NCI-H748 treated with DMSO at 0.1 percent for 48 hours (cell line): ENCODE results near the gene TMEM179.
"Not testable (repeated sequence)": the region's sequence is repeated elsewhere in the genome, so short reads cannot be mapped to it uniquely, and the experiment has no call there.

Source experiments
- DNase-seq: peaks from one replicate; lab custom pipeline; 2025; lab: John Stamatoyannopoulos, UW

Gene TMEM179

DNA sequence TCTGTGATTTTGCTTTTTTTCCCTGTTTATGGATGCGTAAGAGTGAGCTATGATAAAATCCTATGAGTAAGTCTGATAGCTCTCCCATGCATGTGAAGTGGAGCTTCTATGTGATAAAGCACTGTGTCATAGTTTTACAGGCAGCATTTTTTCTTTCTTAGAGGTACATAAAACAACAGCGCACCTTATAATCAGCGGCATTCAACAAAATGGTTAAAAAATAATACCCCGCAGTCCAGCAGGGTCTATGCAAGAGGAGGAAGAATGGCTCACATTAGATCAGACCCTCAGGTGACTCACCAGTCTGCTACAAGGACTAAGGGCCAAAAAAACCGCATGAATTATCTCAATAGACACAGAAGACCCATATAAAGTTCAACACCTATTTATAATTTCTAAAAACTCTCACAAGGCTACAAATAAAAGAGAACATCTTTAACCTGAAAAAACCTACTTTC, 33.0 kb upstream of the TMEM179 start:
- no peak for DNase-seq

DNA sequence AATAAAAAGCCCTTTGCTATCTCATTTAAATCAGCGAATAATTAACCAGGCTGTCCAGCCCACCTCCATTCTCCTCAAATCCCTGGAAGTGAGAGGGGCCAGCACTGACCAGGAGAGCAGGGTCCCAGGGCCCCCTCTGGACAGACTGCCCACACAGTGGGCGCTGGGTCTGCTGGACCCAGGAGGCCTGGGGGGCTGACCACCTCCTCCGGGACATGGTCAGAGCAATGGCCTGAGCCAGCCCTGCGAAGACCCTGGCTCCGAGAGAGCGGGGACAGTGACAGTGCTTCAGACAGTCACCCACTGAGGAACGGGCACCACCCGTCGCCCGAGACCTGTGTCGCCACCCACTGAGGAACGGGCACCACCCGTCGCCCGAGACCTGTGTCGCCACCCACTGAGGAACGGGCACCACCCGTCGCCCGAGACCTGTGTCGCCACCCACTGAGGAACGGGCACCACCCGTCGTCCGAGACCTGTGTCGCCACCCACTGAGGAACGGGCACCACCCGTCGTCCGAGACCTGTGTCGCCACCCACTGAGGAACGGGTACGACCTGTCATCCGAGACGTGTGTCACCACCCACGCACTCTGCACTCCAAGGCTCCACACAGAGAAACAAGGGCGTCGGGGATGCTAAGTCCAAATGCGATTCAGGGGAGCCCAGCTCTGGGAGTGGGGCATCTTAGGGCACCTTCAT, 32.4 kb upstream of the TMEM179 start:
- not testable (repeated sequence) for DNase-seq

DNA sequence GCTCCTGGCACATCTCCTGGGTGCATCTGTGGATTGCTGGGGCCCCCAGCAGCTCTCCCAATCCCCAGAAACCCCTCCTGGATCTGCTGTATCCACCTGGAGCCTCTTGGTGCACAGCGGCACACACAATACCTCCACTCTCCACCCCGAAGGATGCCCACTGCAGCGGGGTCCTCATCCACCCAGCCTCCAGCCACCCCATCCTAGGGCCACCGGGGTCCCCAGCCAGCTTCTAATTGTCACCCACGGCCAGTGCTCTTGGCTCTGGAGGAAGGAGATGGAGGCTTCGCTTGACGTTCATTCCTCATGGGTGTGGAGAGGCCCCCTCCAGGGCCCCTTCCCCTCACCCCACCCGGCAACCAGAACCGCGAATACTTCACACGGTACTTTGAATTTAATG, 31.6 kb upstream of the TMEM179 start:
- DNase-seq = no peak

DNA sequence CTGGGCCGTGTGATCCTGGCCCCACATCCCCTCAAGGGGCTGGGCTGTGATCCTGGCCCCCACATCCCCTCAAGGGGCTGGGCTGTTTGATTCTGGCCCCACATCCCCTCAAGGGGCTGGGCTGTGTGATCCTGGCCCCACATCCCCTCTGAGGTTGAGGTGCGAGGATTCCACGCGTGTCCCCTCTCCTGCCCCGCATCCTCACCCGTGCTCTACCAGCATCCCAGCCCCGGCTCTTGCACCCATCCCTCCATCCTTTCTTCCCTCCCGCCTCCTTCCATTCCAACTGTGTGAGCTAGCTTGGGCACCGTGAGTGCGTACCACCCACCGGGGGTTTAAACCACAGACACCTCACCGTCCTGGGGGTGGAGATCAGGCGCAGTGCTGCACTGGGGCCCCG, 31.1 kb upstream of the TMEM179 start:
- no peak for DNase-seq

DNA sequence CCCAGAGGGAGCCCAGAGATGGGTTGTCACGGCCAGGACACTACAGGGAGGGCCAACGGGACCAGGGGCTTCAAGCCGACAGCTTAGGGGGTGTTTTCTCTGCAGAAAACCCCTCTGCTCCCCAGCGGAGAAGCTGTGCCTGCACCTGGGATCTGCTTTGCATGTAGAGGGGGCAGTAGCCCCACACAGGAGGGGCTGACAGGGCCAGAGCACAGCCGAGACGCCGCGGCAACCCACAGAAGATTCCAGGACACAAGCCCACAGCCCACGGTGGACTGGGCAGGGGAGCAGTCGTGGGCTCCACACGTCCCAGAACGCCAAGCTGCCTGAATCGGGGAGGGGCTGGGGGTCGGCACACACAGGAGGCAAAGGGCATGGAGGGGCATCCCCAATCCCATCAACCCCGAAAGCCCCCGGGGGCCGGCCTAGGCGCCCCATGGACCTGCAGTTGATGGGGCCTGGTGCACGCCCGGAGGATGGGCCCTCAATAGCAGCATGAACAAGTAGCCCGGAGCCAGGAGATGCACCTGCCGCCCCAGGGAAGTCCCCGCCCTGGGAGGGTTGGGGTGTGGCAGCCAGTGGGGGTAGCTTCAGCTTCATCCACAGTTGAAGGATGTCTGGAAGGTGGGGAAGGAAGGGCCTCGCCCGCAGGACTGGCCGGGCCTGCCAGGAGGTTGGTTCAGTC, 30.5 kb upstream of the TMEM179 start:
- DNase-seq = no peak

DNA sequence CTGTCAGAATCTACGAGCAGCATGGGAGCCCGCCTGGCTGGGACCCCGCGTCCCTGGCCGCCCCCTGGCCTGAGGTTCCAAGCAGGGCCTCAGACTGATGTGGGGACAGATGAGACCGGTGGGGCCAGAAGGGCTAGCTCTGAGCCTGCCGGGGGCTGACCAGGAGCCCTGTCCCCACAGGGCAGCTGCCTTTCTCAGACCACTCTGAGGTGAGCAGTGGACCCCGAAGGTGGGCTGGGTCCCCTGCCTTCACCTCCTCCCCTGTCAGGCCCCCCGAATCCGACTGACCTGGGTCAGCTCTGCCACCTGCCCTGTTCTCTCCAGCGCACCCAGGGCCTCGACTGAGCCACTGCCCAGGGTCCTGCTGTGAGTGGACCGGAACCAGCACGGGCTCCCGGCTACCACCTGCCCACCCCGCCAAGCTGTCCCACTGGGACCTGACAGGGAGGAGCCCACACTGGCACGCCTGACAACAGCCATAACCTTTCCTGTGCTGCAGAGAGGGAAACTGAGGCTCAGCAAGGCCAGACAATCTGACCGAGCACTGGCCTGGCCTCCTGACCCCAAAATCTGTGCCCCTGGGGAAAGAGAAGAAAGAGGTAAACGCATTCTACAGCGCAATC, 29.7 kb upstream of the TMEM179 start:
- DNase-seq = no peak

DNA sequence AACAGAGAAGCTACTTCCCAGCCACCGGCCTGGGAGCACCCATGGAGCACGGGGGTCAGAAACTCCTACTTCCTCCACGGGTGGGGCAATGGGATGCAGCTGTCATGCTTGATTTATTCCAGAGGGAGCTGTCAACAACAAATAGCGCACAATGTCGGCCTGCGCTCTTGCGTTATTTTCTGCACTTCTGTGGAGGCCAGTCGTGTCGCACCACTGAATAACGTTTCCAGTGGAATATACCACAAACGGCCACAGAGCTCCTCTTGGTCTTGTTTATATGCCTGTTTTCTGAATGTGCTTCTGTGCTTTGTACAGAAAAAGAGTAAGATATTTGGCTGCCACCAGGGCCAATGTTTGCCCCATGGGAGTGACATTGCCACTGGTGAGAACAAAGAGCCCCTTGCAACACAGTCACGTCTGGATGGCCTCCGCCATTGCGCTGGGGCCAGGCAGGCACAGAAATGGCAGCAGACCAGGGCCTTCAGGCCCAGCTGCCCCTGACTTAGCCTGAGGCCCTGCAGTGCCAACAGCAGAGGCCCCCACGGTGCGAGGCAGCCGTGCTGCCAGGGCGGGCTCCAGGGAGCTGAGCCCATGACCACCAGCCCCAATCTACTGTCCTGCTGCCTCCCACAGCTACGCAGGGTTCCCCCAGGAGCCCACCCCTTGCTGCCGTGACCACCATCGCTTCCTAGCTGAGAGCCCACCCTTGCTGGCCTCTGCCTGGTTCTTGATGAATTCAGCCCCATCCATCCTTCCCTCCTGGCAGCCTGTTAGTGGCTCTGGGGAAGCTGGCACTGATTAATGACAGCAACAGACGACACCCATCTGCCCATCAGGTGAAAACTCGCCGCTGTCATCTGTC, 28.9 kb upstream of the TMEM179 start:
- DNase-seq = no peak

DNA sequence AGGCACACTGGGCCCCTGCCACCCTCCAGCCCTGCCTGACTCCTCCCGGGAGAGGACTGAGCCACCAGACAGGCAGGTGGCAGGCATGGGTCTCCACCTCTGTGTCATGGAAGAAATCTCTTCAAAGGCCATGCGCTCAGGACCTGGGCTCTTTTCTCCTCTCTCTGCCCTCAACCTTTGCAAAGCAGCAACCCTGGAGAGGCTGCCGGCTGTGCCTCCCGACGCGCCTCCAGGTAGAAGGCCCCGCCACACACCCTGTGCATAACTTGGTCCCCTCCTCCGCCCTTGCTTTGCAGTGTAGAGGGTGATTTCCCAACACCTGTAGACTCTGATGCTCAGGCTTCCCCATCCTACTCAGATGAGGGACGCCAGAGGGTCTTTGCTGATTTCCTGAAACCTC, 28.2 kb upstream of the TMEM179 start:
- no peak for DNase-seq

DNA sequence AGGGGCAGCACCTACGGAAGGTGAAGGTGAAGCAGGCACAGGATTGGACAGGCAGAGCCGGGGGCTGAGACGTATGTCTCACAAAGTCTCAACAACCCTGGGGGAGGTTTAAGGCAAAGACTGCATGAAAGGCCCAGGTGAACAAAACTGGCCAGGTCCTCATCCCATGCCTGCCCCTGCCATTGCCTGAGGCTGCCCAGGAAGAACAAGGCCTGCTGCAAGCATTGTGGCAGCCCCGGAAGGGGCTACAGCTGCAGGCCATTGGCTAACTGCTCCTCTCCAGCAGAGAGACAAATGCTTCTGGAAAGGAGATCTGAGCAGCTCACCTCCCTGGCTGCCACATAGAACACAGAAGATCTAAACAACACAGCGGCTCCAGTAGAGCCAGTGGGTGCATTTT, 20.4 kb upstream of the TMEM179 start:
- DNase-seq = no peak

DNA sequence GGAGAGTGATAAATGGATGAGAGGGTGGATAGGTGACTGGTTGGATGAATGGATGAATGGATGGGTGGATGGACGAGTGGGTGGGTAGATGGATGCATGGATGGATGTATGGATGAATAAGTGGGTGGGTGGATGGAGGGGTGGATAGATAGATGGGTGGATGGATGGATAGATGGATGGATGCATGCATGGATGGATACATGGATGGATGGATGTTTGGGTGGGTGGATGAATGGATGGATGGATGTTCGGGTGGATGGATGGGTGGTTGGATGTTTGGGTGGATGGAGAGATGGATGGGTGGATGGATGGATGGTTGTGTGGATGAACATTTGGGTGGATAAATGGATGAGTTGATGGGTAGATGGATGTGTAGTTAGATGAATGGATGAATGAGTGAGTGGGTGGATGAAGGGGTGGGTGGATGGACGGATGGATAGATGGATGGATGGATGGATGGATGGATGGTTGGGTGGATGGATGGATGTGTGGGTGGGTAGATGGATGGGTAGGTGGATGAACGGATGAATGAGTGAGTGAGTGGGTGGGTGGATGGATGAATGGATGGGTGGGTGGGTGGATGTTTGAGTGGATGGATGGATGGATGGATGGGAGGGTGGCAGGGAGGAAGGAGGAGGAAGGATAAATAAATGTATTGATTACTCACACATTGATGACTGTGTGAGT, 9.7 kb upstream of the TMEM179 start:
- no peak for DNase-seq

DNA sequence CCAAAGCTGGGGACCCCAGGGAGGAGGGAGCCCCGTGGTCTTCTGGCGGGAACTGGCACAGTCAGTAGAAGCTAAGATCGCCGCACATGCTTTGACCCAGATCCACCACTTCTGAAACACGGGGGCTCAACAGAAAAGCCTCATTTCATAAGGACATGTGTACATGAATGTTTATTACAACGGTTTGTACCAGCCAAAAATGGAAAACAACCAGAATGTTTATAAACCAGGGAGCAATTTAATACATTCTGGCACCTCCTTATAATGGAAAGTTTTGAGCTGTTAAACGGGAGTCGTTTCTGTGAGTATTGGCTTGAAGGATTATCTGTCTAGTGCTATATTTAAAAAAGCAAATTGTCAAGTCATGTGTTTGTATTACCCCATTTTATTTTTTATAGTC, 7.3 kb upstream of the TMEM179 start:
- no peak for DNase-seq

DNA sequence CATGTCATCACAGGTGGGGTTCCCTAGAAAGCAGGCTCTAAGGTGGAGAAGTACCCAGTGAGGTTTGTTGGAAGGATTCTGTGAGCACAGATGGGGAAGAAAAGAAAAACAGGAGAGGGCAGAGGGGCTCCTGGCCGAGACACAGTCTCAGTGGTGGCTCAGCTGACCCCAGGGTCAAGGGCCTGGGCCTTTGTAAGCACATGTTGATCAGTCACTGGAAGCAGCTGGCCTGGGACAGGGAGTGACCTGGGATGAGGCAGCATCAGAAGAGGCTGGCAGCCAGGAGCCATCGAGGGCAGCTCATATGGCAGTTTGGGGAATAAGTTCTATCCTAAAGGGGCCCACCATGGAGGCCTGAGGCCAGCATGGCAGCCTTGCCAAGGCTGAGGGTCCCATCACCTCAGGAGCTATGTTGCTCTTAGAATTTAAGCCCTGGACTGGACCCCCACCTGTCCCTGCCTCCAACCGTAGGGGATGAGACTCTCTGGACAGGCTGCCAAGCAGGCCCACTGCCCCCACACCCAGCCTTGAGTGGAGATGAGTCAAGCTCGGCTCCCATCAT, 6.3 kb upstream of the TMEM179 start:
- DNase-seq = no peak

DNA sequence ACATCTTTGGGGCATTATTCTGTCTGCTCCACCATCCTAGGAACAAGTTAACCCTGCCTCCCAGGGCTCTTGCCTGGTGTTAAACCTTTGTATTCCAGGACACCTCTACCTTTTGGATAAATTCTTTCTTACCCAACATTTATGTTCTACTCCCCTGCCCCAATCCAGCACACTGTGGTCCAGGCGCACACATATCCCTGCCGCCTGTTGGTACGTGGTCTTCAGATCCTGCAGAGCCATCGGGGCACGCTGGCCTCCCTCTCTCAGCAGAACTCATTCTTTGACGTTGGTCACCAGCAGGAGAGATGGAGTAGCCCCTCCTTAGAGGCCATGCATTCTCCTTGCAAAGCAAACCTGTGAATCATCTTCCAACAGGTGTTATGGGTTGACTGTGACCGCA, 5.1 kb upstream of the TMEM179 start:
- DNase-seq = no peak

DNA sequence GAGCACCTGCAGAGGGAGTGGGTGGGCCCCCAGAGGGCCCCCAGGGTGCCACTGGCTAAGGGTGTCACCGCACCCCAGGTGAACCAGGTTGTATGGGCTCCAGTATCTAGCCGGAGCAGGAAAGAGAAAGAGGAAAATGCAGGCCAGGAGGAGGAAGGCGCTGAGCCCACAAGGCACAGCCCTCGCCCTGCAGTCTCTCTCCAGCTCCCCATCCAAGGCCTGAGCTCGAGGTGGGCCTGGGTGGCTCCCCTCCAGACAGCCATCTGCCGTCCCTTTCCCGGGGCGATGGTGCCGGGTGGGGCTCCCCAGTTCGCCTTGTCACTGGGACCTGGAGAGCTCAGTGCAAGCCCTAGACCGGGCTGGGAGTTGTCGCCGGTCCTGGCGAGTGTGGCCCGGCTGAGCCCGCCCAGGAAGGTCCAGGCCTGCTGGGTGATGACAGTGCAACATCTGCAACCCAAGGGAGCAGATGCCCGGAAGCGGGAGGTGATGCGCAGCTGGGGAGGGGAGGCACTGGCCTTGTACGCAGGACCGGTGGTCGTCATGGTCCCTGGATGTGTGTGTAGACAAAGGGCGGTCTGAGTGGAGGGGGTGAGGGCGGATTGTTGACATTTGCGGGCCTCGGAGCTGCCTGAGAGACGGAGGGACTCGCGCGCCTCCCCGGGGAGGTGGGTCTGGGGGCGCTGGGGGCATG, 716 bp downstream of the TMEM179 start:
- DNase-seq = peak; percentile 48

DNA sequence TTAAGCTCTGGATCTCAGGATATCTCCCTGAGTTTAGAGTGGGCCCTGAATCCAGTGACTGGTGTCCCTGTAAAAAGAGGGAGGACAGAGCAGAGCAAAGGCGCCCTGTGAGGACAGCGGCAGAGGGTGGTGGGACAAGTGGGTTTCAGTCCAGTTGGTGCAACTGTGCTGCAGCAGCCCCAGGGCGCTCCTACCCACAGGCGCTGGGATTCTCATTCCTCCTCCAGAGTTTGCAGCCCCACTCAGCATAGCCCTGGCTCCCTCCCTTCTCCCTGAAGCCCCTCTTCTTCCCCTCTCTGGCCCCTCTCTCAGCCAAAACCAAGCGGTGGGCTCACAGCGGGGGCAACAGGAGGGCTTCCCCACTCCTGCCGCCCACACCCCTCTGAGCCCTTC, 1.6 kb downstream of the TMEM179 start:
- DNase-seq = no peak

DNA sequence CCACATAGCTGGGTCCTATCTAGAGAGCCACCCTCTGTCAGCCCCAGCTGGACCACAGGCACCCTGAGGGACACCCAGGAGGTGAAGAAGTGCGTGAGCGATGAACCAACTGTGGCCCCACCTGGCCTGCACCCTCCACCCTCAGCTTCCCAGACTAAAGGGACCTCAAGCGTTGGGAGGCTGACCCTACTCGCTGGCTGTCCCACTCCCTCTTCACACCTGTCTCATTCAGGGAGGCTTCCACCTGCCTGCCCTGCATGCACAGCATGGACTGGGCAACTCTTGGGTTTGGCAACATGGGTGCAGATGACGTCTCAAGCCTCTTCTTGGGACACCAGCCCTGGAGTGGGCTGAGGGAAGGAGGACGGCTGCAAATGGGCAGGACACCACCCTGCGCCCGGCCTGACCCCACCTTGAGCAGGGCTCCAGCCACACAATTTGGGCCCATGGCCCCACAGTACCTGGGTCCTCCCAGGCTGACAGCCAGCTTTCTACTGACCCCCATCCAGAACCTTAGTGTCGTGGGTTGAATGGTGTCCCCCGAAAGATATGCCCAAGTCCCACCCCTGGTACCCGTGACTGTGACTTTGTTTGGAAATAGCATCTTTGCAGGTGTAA, 2.1 kb downstream of the TMEM179 start:
- no peak for DNase-seq

DNA sequence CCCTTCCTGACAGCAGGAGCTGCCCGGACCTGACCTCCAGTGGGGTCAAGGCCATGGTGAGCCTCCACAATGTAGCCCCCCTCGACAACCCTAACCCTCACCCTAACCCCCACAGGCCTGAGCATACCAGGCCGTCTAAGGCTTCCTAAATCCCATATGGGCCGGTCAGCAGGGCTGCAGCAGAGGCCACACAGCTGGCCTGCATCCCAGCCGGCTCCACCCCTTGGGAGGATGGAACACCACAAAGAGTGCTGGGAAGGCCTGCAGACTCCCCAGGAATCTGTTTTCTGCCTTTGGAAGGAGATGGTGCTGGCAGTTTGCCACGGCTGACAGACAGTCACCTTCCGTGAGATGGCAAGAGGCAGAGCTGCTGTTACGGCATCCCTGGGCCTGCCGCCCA, 2.8 kb downstream of the TMEM179 start:
- DNase-seq = no peak

DNA sequence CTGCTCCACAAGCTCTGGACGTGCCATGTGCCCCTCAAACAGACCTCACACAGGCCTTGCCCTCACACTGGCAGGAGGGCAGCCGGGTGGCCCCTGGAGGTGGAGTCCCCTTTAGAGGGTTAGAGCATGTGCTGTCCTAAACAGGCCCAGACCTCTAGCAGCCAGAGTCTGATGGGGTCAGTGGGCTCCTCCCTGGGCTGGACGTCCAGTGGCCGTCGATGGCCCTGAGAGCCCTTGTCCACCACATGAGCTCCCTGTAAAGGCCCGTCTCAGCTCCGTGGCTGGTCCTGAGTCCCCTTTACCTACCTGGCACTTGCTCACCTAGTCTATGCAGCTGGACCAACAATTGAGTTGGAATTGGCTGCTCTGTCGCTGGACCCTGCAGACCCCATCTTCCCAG, 3.8 kb downstream of the TMEM179 start:
- DNase-seq = no peak

DNA sequence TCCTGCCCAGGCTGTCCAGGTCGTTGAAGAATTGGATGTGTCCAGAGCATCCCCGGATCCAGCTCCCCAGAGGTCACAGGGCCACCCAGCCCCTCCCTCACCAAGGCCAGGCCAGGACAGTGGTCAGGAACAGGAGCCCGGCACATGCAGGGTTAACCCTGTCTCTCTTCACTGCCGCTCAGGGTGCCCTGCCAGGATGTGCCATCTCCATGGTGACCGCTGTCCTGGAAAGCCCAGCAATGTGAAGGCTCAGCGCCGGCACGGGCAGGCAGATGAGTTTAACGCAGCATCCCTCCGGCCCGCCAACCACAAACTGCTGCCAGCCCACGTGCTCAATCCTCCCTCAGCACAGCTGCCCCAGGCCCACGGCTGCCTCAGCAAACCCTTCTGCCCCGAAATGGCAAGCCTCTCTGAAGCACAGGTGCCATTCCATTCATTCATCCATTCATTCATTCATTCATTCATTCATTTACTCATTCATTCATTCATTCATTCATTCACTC, 4.4 kb downstream of the TMEM179 start:
- DNase-seq = peak; percentile 27

DNA sequence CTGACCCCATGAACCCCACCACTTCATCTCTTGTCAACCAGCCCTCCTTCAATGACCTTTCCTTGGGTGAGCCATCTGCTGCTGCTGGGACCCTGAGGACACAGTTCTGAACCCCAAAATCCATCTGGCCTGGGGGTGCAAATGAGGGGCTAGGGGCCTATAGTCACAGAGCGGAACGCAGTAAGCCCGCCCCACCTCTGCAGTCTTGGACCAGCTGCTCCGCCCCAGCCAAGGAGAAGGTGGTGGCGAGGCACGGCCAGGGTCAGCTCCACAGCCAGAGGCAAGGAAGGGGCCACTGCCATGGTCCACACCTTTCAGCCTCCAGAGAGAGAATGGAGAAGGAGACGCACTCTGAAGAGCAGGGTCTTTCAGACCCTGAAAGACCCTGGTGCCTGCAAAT, 5.1 kb downstream of the TMEM179 start:
- DNase-seq = no peak
